Measurements from ENCODE around the gene ONECUT1.

GRCh38 chr15:52789601-52790168 is 451 bp downstream of the ONECUT1 start:
- TF ChIP-seq CTCF (IDR thresholded peaks at IDR 0.05 in 2 of 3, conservative IDR thresholded peaks at IDR 0.05 in 1 of 3; ENCODE audit: control insufficient read depth in 2 of 3, extremely low read depth in 1 of 3, insufficient read depth in 1 of 3, low read depth in 3 of 3, low read length in 3 of 3) (no peak), ZNF687 (IDR thresholded peaks at IDR 0.05) (no peak), EZH2 (IDR thresholded peaks at IDR 0.05; ENCODE audit: borderline replicate concordance, control insufficient read depth, low read depth, low read length) (no peak), FOXM1 (IDR thresholded peaks at IDR 0.05; ENCODE audit: low read depth, low read length) (no peak), ATF2 (IDR thresholded peaks at IDR 0.05; ENCODE audit: low read length) (no peak), ATF3 (IDR thresholded peaks at IDR 0.05; ENCODE audit: borderline replicate concordance, extremely low read depth, low read depth, low read length) (no peak), MAX (IDR thresholded peaks at IDR 0.05; ENCODE audit: low read depth, low read length) (no peak), BRCA1 (IDR thresholded peaks at IDR 0.05; ENCODE audit: low read depth, low read length) (no peak), KDM1A (IDR thresholded peaks at IDR 0.05; ENCODE audit: borderline replicate concordance) (no peak), ETV6 (conservative IDR thresholded peaks at IDR 0.05 in 1 of 2, IDR thresholded peaks at IDR 0.05 in 1 of 2; ENCODE audit: borderline replicate concordance in 1 of 2, low read depth in 1 of 2) (no peak), POLR2A (IDR thresholded peaks at IDR 0.05; ENCODE audit: low read depth, low read length) (no peak)
